ENCODE results near the gene PCDHB14.
A peak's percentile ranks its signal among the peaks of the same experiment; 100 is the strongest.
"Not testable (repeated sequence)": the region's sequence is repeated elsewhere in the genome, so short reads cannot be mapped to it uniquely, and the experiment has no call there.

Gene PCDHB14

GRCh38 chr5:141186897-141187512 lies 36.1 kb upstream of the PCDHB14 start, which contains the start of gene PCDHB9:
Gene PCDHB9 (plus strand): TSS chr5:141187161. CDS start chr5:141187319, 158 bp downstream.
- TF ChIP-seq, protein P1, sequence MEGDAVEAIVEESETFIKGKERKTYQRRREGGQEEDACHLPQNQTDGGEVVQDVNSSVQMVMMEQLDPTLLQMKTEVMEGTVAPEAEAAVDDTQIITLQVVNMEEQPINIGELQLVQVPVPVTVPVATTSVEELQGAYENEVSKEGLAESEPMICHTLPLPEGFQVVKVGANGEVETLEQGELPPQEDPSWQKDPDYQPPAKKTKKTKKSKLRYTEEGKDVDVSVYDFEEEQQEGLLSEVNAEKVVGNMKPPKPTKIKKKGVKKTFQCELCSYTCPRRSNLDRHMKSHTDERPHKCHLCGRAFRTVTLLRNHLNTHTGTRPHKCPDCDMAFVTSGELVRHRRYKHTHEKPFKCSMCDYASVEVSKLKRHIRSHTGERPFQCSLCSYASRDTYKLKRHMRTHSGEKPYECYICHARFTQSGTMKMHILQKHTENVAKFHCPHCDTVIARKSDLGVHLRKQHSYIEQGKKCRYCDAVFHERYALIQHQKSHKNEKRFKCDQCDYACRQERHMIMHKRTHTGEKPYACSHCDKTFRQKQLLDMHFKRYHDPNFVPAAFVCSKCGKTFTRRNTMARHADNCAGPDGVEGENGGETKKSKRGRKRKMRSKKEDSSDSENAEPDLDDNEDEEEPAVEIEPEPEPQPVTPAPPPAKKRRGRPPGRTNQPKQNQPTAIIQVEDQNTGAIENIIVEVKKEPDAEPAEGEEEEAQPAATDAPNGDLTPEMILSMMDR (IDR thresholded peaks at IDR 0.05; ENCODE audit: insufficient read depth, low read depth, low read length, missing control alignments), result peak; percentile 39
- DNase-seq (ENCODE audit: low read depth), result peak; percentile 40
- peak within 1 kb of the TSS; percentile 40 for H3K4me3 ChIP-seq (ENCODE audit: low read depth, low read length)

- not testable (repeated sequence) for DNase-seq (ENCODE audit: low read depth); H3K4me3 ChIP-seq (ENCODE audit: low read depth, low read length)
Observed at GRCh38 chr5:141188682-141189081, 34.5 kb upstream of the PCDHB14 start.

GRCh38 chr5:141189131-141189530 lies 34.0 kb upstream of the PCDHB14 start:
- not testable (repeated sequence) for DNase-seq (ENCODE audit: low read depth); H3K4me3 ChIP-seq (ENCODE audit: low read depth, low read length)

- TF ChIP-seq, protein P1 (IDR thresholded peaks at IDR 0.05; ENCODE audit: insufficient read depth, low read depth, low read length, missing control alignments), result peak; percentile 28
- no peak within 1 kb of the TSS for H3K4me3 ChIP-seq (ENCODE audit: low read depth, low read length)
Observed at GRCh38 chr5:141192110-141192725, 30.9 kb upstream of the PCDHB14 start, which contains the start of gene PCDHB10. Gene PCDHB10 (plus strand): TSS chr5:141192353. CDS start chr5:141192553, 200 bp downstream.

GRCh38 chr5:141194332-141194731 lies 28.8 kb upstream of the PCDHB14 start:
- DNase-seq (ENCODE audit: low read depth), result not testable (repeated sequence)

More at GRCh38 chr5:141192110-141192725, 30.9 kb upstream of the PCDHB14 start, which contains the start of gene PCDHB10:
- peak; percentile 2 for DNase-seq (ENCODE audit: low read depth)

GRCh38 chr5:141196363-141196762 lies 26.8 kb upstream of the PCDHB14 start:
- no peak for DNase-seq (ENCODE audit: low read depth)
- no peak overlapping the region for H3K4me3 ChIP-seq (ENCODE audit: low read depth, low read length)
- TF ChIP-seq, protein P1 (IDR thresholded peaks at IDR 0.05; ENCODE audit: insufficient read depth, low read depth, low read length, missing control alignments), result no peak

More at GRCh38 chr5:141194332-141194731, 28.8 kb upstream of the PCDHB14 start:
- not testable (repeated sequence) for H3K4me3 ChIP-seq (ENCODE audit: low read depth, low read length)

- H3K4me3 ChIP-seq (ENCODE audit: low read depth, low read length), result no peak within 1 kb of the TSS
- TF ChIP-seq, protein P1 (IDR thresholded peaks at IDR 0.05; ENCODE audit: insufficient read depth, low read depth, low read length, missing control alignments), result no peak
- DNase-seq (ENCODE audit: low read depth), result no peak
Observed at GRCh38 chr5:141199359-141200235, 23.5 kb upstream of the PCDHB14 start, which contains the start of gene PCDHB11. Gene PCDHB11 (plus strand): TSS chr5:141199627. CDS start chr5:141199775, 148 bp downstream.

GRCh38 chr5:141201126-141201525 lies 22.0 kb upstream of the PCDHB14 start:
- H3K4me3 ChIP-seq (ENCODE audit: low read depth, low read length); DNase-seq (ENCODE audit: low read depth): not testable (repeated sequence)

DNA sequence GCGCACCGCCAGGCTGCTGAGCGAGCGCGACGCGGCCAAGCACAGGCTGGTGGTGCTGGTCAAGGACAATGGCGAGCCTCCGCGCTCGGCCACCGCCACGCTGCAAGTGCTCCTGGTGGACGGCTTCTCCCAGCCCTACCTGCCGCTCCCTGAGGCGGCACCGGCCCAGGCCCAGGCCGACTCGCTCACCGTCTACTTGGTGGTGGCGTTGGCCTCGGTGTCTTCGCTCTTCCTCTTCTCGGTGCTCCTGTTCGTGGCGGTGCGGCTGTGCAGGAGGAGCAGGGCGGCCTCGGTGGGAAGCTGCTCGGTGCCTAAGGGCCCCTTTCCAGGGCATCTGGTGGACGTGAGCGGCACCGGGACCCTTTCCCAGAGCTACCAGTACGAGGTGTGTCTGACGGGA lies 21.5 kb upstream of the PCDHB14 start:
- not testable (repeated sequence) for DNase-seq (ENCODE audit: low read depth); H3K4me3 ChIP-seq (ENCODE audit: low read depth, low read length)

All from GM12865 (cell line).